H1 (cell line): Measurements from ENCODE around the gene ZNF490. TPM values are rescaled to one million over a fixed set of nuclear protein-coding genes. Genes with fewer than 3 reads are reported as not detected.

Experiments used
- FOSL1 ChIP-seq: IDR thresholded peaks from 2 replicates; pipeline ENCODE4 v1.6.1; 2011; ENCODE audit warnings: mild to moderate bottlenecking, low read depth, low read length, moderate library complexity; ENCODE audit not compliant: insufficient read depth
- NRF1 ChIP-seq: IDR thresholded peaks from 2 replicates; pipeline ENCODE4 v1.6.1; 2011; ENCODE audit warnings: mild to moderate bottlenecking, low read depth, low read length, improper control_type of control experiment
- SAP30 ChIP-seq: fragments of 300-600 bp; sonication (generic); IDR thresholded peaks from 2 replicates; pipeline ENCODE4 v1.7.1; 2012; ENCODE audit warnings: low read length, moderate library complexity, mild to moderate bottlenecking, inconsistent platforms; ENCODE audit not compliant: insufficient read depth, insufficient replicate concordance
- polyA plus RNA-seq, 7 experiments: library from polyadenylated mRNA; depleted of rRNA in 3 of 7; stranded (reverse) in 5 of 7; unstranded in 2 of 7; fragments of >200 nt in 5 of 7; fragments of 200-250 nt in 2 of 7; gene quantifications; 1 replicate in 5 of 7; 2 replicates in 1 of 7; 4 replicates in 1 of 7; pipeline versions ENCODE4 v1.2.1 to v1.2.3, GENCODE V29; 2011 to 2013; ENCODE audit warnings: missing spikeins in 2 of 7, mixed read lengths in 2 of 7
- total RNA-seq: library from RNA; stranded (reverse); fragmentation: NEBNext Ultra II Directional; extraction: Animal tissue kit (Norgen Biotek cat#: 25700); gene quantifications from 2 replicates; pipeline ENCODE4 v1.2.1, GENCODE V29; 2021
- TF ChIP-seq, protein P1 (sequence below): fragments of 300-600 bp; sonication (generic); IDR thresholded peaks from 2 replicates; pipeline ENCODE4 v1.7.1; 2012; ENCODE audit warnings: low read length, moderate library complexity, mild to moderate bottlenecking, inconsistent platforms; ENCODE audit not compliant: insufficient replicate concordance

ZNF490 gene
- total and polyA plus RNA-seq, 2 of the 8 experiments (the other 6 are each of a cell fraction or from before 2014, with no cell fraction given) = 1.7 to 9.0 TPM

DNA sequence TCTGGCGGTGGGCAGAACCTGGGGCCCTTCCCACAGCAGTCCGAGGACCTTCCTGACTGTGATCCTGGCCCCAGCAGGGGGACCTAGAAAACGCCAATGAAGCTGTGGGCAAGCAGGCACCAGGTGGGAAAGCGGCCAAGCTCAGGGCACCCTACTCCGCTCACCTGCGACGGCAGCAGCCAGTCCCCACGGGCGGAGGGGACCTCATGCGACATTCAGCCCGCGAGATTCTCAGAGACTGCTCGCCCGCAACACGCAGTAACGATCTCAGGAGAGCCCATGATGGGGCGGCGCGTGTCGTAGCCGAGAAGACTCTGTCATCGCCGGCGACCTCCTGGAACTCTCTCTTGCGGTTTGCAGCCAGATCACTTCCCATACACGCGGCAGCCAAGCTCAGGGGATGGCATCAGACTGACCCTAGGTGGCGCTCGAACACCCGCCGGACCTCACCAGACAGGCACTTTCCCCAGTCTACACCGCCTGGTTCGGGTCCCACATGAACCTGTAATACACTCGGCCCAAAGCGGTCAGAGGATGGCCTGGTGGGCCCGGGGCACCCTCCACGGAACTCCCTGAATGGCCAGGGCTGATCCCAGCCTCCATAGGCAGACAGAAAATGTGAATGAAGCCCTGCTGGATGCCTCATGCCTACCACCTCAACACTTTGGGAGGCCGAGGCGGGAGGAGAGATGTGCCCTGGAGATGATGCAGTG is 29.4 kb upstream of the ZNF490 start (continued):
- TF ChIP-seq, protein P1, sequence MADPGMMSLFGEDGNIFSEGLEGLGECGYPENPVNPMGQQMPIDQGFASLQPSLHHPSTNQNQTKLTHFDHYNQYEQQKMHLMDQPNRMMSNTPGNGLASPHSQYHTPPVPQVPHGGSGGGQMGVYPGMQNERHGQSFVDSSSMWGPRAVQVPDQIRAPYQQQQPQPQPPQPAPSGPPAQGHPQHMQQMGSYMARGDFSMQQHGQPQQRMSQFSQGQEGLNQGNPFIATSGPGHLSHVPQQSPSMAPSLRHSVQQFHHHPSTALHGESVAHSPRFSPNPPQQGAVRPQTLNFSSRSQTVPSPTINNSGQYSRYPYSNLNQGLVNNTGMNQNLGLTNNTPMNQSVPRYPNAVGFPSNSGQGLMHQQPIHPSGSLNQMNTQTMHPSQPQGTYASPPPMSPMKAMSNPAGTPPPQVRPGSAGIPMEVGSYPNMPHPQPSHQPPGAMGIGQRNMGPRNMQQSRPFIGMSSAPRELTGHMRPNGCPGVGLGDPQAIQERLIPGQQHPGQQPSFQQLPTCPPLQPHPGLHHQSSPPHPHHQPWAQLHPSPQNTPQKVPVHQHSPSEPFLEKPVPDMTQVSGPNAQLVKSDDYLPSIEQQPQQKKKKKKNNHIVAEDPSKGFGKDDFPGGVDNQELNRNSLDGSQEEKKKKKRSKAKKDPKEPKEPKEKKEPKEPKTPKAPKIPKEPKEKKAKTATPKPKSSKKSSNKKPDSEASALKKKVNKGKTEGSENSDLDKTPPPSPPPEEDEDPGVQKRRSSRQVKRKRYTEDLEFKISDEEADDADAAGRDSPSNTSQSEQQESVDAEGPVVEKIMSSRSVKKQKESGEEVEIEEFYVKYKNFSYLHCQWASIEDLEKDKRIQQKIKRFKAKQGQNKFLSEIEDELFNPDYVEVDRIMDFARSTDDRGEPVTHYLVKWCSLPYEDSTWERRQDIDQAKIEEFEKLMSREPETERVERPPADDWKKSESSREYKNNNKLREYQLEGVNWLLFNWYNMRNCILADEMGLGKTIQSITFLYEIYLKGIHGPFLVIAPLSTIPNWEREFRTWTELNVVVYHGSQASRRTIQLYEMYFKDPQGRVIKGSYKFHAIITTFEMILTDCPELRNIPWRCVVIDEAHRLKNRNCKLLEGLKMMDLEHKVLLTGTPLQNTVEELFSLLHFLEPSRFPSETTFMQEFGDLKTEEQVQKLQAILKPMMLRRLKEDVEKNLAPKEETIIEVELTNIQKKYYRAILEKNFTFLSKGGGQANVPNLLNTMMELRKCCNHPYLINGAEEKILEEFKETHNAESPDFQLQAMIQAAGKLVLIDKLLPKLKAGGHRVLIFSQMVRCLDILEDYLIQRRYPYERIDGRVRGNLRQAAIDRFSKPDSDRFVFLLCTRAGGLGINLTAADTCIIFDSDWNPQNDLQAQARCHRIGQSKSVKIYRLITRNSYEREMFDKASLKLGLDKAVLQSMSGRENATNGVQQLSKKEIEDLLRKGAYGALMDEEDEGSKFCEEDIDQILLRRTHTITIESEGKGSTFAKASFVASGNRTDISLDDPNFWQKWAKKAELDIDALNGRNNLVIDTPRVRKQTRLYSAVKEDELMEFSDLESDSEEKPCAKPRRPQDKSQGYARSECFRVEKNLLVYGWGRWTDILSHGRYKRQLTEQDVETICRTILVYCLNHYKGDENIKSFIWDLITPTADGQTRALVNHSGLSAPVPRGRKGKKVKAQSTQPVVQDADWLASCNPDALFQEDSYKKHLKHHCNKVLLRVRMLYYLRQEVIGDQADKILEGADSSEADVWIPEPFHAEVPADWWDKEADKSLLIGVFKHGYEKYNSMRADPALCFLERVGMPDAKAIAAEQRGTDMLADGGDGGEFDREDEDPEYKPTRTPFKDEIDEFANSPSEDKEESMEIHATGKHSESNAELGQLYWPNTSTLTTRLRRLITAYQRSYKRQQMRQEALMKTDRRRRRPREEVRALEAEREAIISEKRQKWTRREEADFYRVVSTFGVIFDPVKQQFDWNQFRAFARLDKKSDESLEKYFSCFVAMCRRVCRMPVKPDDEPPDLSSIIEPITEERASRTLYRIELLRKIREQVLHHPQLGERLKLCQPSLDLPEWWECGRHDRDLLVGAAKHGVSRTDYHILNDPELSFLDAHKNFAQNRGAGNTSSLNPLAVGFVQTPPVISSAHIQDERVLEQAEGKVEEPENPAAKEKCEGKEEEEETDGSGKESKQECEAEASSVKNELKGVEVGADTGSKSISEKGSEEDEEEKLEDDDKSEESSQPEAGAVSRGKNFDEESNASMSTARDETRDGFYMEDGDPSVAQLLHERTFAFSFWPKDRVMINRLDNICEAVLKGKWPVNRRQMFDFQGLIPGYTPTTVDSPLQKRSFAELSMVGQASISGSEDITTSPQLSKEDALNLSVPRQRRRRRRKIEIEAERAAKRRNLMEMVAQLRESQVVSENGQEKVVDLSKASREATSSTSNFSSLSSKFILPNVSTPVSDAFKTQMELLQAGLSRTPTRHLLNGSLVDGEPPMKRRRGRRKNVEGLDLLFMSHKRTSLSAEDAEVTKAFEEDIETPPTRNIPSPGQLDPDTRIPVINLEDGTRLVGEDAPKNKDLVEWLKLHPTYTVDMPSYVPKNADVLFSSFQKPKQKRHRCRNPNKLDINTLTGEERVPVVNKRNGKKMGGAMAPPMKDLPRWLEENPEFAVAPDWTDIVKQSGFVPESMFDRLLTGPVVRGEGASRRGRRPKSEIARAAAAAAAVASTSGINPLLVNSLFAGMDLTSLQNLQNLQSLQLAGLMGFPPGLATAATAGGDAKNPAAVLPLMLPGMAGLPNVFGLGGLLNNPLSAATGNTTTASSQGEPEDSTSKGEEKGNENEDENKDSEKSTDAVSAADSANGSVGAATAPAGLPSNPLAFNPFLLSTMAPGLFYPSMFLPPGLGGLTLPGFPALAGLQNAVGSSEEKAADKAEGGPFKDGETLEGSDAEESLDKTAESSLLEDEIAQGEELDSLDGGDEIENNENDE = no peak
- TF ChIP-seq FOSL1 (no peak), SAP30 (no peak), NRF1 (no peak)
